Measurements from ENCODE around the gene INAVA.
"Not testable (repeated sequence)": the region's sequence is repeated elsewhere in the genome, so short reads cannot be mapped to it uniquely, and the experiment has no call there.

Gene INAVA

DNA sequence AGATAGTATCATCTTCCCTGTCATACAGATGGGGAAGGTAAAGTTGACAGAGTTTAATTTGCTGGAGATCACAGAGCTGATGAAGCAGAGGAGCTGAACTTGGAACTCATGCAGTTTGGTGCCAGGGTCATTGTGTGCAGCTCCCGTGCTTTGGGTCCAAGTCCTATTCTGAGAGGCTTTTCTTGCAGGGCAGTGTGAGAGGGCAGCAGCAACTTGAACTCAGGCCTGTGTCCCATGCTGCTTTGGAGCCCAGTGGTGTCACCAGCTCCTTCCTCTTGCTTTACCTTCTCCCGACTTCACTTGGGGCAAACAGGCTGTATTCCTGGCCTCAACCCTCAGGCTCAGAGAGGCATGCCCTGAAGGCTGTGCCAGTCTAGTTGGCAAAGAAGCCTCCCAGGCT is 24.7 kb downstream of the INAVA start:
- TF ChIP-seq, protein P1, sequence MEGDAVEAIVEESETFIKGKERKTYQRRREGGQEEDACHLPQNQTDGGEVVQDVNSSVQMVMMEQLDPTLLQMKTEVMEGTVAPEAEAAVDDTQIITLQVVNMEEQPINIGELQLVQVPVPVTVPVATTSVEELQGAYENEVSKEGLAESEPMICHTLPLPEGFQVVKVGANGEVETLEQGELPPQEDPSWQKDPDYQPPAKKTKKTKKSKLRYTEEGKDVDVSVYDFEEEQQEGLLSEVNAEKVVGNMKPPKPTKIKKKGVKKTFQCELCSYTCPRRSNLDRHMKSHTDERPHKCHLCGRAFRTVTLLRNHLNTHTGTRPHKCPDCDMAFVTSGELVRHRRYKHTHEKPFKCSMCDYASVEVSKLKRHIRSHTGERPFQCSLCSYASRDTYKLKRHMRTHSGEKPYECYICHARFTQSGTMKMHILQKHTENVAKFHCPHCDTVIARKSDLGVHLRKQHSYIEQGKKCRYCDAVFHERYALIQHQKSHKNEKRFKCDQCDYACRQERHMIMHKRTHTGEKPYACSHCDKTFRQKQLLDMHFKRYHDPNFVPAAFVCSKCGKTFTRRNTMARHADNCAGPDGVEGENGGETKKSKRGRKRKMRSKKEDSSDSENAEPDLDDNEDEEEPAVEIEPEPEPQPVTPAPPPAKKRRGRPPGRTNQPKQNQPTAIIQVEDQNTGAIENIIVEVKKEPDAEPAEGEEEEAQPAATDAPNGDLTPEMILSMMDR (IDR thresholded peaks at IDR 0.05; ENCODE audit: control insufficient read depth, insufficient read depth, low read depth, low read length, missing control alignments), result no peak
- no peak overlapping the region for H3K4me3 ChIP-seq (ENCODE audit: control insufficient read depth, low read depth, low read length)
- DNase-seq (ENCODE audit: low read depth), result no peak

DNA sequence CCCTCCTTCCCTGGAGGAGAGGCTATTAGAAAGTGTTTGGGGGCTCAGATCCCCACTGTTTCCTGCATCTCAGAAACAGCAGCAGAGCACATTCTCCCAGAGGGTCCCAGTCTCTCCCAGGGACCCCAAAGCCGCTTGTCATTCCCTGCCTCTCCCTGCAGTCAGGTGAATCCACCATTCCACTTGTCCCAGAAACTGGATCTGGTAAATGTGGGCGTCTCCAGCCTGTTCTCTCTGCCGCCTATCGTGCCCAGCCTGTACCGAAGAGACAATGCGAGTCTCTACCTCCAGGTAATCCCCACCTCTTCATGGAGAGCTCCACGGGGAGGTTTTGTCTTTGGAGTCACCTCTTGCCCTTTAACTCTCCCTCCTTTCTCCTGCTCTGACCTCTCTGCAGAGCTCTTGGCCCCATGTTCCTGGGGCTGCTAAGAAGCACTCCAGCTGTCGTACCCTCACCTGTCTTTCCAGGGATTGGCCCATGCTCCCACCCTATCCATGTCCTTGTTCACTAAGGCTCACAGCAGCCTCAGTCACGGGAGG is 26.9 kb downstream of the INAVA start:
- H3K4me3 ChIP-seq (ENCODE audit: control insufficient read depth, low read depth, low read length), result no peak overlapping the region
- no peak for DNase-seq (ENCODE audit: low read depth)
- TF ChIP-seq, protein P1 (IDR thresholded peaks at IDR 0.05; ENCODE audit: control insufficient read depth, insufficient read depth, low read depth, low read length, missing control alignments), result no peak

DNA sequence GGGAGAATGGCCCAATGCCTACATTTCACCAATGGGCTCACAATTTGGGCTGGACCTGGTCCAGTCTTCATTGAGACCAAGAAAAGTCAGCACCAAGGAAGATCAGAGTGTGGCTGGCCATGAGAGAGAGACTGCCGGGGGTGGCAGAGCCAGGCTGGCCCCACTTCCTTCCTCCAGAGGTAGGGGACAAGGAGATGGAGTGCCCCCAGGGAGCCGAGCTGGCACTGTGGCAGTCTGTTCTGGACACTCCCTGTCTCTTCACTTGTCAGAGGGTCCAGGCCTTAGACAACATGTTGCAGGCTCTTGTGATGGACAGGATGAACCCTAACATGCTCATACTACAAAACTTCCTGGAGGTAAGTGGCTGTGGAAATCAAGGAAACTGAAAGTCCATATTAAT is 27.7 kb downstream of the INAVA start:
- TF ChIP-seq, protein P1 (IDR thresholded peaks at IDR 0.05; ENCODE audit: control insufficient read depth, insufficient read depth, low read depth, low read length, missing control alignments), result no peak
- H3K4me3 ChIP-seq (ENCODE audit: control insufficient read depth, low read depth, low read length), result no peak overlapping the region
- no peak for DNase-seq (ENCODE audit: low read depth)

DNA sequence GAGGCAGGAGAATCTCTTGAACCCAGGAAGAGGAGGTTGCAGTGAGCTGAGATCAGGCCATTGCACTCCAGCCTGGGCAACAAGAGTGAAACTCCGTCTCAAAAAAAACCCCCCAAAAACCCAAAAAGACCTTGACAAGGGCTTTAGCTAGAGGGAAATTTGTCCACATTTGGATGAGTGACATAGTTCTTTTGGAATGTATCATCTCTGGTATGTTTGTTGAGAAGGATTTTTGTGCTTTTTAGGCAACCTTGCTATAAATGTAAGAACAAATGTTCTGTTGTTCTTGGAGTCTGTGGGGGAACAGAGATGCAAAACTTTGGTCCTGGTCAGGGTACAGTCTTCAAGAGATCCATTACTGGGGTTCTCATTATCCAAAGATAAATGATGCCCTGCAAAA is 28.9 kb downstream of the INAVA start:
- TF ChIP-seq, protein P1 (IDR thresholded peaks at IDR 0.05; ENCODE audit: control insufficient read depth, insufficient read depth, low read depth, low read length, missing control alignments), result no peak
- DNase-seq (ENCODE audit: low read depth), result no peak

DNA sequence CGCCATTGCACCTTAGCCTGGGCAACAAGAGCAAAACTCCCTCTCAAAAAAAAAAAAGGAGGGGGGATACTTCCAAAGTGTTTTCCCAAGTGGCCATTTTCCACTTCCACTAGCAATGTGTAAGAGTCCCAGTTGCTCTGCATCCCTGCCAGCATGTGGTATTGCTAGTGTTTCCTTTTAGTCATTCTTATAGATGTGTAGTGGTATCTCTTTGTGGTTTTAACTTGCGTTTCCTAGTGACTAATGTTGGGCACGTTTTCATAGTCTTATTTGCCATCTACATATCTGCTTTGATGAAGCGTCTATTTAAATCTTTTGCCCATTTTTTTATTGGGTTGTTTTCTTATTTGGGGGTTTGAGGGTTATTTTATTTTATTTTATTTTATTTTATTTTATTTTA is 31.1 kb downstream of the INAVA start:
- TF ChIP-seq, protein P1 (IDR thresholded peaks at IDR 0.05; ENCODE audit: control insufficient read depth, insufficient read depth, low read depth, low read length, missing control alignments), result no peak
- no peak overlapping the region for H3K4me3 ChIP-seq (ENCODE audit: control insufficient read depth, low read depth, low read length)
- DNase-seq (ENCODE audit: low read depth), result no peak

More for the DNA sequence above, 28.9 kb downstream of the INAVA start:
- no peak overlapping the region for H3K4me3 ChIP-seq (ENCODE audit: control insufficient read depth, low read depth, low read length)

DNA sequence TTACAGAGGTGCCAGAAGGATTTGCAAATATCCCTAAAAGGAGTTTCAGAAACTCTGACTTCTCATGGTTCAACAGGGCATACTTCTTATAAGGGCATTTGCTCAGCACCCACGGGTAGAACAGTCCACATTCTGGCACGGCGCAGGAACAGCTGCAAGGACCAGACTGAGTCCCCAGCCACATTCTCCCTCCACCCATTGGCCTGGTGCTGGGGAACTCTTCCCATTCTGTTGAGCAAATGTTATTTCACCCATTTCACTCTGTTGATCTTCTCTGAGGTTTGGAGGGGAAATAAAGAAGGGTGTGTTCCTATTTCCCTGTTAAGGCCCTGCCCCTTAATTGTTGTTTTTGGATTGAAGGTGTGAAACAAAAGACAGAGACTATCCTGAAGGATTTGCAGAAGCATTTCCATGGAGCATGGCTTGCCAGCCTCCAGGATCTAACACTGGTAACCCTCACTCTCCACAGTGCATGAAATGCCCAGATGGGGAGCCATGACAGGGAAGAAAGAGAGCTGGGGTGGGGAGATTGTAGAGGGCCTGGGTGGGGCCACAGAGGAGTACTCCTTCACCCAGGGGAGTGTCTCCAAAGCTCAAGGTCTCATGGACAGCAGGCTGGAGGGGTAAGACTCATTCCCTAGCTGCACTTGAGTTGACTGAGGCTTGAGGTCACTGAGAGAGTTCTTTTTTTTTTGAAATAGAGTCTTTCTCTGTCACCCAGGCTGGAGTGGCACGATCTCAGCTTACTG is 35.0 kb downstream of the INAVA start:
- TF ChIP-seq, protein P1 (IDR thresholded peaks at IDR 0.05; ENCODE audit: control insufficient read depth, insufficient read depth, low read depth, low read length, missing control alignments), result no peak

DNA sequence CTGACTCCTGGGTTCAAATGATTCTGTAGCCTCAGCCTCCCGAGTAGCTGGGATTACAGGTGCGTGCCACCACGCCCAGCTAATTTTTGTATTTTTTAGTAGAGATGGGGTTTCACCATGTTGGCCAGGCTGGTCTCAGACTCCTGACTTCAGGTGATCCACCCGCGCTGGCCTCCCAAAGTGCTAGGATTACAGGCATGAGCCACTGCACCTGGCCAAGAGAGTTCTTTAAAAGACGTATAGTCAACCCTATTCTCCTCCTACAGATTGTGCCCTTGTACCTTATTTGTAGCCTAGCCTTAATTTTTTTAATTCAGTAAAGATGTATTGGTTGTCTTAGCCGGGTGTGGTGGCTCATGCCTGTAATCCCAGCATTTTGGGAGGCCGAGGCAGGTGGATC is 35.6 kb downstream of the INAVA start:
- not testable (repeated sequence) for DNase-seq (ENCODE audit: low read depth); H3K4me3 ChIP-seq (ENCODE audit: control insufficient read depth, low read depth, low read length)

More for the DNA sequence above, 35.0 kb downstream of the INAVA start:
- DNase-seq (ENCODE audit: low read depth), result no peak
- no peak overlapping the region for H3K4me3 ChIP-seq (ENCODE audit: control insufficient read depth, low read depth, low read length)
